NCI-H2107 (cell line): ENCODE measurements around the gene DVL2.

Experiments
- DNase-seq: peaks from one replicate; lab custom pipeline; 2025; lab: John Stamatoyannopoulos, UW

Gene DVL2

DNA sequence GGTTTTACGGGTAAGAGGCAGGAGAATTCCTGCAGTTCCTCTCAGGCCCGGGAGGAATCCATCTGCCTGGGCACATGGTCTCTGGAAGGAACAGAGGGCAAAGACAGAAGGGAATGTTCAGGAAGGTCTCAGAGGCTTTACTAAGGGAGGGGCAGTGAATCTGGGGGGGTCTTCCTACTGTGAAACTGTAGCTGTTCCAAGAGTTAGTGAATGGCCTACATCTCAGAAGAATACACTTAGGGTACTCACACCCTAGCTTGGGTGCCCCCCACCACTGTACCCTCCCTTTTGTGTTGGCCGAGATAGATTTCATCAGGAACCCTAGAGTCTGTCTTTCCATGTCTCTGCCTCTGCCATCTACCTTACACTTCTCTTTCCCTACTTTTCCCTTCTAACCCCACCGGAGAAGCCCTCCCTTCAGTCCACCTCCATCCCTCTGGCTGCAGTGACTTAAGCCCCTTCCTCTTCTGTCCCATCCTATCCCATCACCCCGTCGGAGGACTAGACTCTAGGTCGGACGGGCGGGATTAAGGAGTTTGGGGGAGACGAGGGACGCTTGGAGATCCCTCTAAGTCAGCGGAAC is 15.0 kb downstream of the DVL2 start:
- no peak for DNase-seq

DNA sequence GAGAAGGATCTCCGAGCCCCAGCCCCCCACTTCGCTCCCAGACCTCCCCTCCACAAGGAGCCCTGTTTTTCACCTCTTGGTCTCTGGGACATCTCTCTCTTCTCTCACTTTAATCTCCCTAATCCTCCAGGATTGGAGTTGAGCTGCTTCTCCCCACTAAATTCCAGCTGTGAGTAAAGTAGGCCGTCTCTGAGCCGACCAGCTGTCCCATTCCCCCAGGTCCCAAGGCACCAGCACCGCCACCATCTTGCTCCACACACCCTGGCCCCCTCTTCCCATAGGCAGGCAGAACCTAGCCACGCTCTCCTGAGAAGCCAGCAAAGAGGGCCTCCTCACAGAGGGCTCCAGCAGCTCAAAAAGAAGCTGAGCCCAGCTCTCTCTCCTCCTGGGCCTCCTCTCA is 15.6 kb downstream of the DVL2 start:
- DNase-seq: no peak

DNA sequence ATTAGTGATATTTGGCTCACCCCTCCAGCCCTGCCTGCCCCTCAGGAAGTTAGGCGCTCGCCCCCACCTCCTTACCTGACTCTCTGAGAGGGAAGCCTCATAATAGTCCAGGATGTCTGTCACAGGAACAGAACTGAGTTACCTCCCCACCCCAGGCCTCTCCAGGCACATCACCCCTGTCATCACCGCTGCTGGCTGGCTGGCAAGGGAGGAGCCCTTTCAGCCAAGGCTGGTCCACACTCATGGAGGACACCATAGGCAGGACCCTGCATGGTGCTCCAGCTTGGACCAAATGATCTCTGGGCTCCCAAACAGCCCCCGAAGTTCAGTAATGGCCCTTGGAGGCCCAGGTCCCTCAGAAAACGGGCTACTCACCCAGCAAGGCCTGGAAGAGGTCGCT is 16.2 kb downstream of the DVL2 start:
- no peak for DNase-seq

DNA sequence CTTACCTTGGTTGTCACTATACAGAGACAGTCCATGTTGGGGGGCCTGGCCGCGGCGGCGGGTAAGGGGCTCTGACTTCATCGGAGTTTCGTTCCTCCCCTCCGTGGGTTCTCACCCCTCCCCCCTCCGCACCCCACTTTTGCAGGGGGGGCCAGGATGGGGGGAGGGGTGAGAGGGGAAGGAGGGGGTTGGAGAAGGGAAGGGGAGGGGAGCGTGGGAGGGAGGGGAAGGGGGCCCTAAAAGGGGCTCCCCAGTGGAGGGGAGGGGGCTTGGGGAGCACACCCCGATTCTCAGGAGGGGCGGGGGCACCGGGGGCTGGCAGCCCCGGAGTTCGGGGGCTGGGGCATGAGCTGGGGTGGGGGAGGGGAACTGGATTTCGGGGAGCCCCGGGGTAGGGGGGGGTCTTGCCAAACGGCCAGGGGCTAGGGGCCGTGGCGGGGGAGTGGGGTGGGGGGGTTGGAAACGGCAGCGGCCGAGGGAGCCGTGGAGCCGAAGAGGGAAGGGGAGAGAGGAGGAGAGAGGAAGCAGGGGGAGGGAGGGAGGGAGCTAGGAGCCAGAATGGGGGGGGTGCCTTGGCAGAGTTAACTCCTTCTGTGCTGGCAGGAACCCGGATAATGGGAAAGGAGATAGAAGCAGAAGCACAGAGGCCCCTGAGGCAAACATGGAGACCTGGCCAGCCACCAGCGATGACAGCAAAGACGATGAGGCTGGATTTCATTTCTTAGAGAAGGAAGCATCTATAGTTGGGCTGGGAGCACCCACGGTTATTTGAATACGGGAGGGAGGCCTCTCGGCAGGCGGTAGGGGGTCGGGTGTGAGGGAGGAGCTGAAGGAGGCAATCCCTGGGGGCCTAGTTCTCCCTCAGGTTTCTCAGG is 17.0 kb downstream of the DVL2 start:
- DNase-seq: no peak

DNA sequence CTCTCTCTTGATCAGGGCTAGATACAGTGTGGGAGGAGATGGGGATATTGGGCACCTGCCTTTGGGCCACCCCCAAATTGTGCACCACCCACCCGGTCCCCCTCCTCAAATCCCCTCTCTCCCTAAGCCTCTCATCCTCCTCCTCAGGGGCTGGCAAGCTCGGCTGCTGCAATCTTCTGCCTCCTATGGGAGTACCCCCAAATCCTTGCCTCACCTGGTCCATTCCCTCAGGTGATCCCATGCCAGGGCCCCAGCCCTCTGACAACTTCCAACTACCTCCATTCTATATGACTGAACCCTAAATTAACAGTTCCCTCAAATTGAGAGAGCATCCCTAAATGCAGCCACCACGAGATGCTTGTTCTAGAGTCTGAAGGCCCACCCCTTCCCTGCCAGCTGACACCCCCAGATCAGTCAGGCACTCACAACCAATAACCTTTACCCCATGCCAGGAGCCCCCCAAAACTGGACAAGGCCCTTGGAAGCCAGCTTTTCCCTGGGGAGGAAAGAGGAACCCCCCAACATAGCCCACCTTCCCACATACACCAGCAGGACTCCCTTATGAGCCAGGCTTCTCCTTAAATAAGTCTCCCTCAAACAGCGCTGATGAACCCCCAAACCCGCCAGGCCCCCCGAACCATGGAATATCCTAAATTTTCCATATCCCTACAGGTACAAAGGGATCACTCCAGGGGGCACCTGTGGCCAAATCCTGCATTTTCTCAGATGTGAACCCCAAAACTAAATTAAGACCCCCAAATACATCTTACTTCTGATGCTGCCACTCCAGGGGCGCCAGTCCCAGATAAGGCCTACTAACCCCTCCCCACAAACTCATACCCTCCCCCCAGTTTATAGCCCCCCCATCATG is 17.8 kb downstream of the DVL2 start:
- DNase-seq: no peak

DNA sequence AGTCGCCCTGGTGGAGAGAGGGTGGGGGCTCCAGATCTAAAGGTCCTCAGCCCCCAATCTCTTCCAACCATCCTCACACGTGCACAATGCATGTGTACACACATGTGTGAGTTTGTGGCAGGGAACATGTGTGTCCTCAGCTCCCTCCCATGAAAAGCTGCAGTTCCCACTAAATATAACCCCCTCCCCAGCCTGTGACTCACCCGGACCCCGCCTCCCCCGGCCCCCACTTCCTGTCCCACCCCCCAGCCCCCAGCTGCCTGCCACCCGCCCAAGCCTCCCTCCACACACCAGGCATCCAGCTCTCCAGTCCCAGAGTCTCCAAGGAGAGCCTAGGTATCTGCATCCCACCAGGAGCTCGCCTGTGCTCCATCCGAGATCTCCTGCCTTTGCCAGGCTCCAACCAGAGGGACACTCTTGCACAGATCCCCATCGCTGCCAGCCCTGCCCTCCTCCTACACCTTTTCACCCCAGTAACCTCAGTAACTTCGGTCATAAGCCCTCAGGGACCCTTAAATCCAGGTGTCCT is 18.6 kb downstream of the DVL2 start:
- DNase-seq: no peak

DNA sequence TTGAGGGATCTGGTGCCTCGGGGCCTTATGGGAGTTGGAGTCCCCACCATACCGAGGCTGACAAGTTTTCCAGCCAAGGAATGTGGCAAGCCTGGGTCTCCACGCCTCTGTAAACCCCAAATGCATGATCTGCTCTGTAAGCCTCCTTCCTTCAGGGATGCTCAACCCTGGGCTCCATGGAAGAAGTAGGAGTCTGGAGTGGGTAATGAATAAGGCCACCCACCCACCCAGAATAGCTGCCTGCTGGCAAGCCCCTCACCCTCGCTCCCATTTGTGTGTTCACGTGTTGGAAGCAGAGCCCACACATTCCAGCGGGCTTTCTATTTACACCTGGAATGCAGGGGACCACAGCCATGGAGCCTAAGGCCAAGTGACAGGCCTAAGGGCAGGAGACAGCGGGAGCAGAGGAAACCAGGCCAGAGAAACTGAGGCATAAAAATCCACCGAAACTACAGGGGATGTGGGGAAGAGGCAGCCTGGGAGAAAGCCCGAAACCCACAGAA is 19.1 kb downstream of the DVL2 start:
- DNase-seq: no peak

DNA sequence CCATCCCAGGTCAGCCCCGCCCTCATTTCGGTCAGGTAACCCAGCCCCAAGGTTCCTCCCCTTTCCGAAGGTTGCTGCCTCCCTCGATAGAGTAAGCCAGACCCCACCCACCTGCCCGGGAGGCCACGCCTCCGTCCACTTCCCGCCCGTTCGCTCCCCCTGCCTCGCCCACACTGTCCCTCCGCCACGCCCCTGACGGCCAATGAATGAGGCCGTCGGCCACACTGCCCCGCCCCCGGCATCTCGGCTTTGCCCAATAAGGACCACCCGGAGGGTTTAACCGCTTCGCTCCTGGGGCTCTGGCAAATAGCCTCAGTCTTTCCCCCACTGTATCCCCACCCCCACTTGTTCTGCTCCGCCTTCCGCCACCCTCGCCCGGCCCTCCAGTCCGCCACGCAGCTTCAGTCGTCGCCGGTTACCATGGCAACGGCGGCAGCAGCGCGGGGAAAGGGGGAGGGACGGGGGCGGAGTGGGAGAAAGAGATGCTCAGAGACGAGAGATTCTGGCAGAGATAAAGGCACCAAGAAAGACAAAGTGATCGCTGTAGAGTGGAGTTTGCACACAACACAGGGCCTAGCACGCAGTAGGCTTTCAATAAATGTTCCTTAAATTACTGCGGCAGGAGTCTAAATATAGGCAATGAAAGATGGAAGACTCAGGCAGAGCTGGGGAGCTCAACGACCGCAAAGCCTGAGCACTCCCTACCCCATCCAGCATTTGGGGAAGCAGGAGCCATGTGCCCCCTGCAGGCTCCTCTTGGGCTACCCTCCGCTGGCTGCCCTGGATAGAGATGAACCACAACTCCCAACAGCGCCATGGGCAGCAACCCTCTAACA is 19.8 kb downstream of the DVL2 start:
- DNase-seq: peak; percentile 81

DNA sequence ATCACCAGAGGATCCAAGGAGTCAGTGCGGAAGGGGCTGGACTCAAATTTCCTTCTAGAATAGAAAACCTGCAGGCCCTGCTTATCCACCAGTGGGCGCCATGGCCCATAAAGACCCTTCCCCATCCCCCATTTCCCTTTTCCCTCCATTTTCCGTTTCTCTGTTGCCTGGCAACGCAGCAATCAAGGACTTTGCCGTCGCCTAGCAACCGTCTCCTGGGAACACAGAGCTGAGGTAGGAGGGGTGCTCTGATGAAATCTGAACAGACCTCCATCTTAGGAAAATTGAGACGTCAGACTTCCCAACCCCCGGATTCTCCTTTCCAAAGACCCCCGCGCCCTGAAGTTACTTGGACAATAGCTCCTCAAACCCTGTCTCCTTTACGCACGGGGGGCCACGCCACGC is 20.4 kb downstream of the DVL2 start:
- peak; percentile 25 for DNase-seq

DNA sequence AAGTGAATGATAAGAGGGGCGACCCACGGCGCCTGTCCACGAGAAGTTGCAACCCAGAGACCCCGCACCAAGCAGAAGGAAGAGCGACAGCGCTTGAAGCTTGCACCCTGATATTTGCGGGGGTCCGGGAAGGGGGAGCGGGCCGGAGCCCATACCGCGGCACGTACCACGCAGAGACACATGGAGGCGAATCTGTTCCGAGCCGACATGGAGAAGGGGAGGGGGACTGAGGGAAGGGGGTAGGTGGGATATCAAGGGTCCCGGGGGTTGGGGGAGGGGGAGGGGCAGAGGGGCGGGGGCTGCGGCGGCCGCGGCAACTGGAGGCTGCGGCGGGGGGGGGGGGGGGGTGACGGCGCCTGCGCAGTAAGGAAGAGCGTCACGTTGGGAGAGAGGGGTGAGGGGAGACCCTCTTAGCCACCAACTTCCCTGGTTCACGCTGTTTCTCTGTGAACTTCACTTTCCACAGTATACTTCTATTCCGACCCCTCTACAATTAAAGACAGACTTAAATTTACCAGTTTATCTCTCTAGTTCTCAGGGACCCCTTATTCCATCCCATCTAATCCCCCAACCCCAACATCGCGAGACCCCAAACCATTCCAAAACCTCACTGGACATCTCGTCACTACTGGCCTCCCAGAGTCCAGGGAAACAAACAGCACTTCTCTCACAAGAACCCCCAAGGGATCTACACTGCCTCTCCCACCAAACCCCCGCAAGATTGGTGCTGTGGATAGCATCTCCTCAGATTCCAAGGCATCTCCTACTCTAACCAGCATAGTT is 22.6 kb downstream of the DVL2 start:
- no peak for DNase-seq

DNA sequence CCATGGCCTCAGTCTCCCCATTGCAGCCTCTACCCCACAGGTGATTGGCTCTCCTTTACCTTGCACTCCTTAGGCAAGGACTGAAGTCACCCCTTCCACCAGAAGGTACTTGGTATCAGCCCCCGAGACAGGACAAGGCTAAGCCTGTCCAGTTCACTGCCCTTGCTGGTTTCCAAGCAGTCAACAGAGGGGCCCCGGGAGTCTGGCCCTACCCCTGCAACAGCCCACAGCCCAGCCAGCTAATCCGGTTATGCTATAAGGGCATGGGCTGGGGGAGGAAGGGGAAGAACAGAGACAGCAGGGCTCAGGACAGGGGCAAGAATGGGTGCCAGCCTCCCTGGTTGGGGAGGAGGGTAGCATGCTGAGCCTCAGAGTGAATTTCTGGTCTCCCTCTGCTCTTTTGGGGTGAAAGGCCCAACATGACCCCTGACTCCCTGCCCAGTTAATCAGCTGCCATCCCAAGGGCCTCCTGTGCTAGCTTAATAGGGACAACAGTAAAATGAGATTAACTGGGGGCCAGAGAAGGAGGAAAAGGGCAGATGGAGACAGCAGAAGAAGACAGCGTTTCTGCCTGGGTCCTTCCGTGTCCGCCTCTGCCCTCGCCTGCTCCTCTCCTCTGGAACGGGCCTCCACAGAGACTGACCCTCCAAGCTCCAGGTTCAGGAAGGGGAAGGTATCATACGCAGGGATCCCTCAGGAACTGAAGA is 25.4 kb downstream of the DVL2 start:
- DNase-seq: no peak

DNA sequence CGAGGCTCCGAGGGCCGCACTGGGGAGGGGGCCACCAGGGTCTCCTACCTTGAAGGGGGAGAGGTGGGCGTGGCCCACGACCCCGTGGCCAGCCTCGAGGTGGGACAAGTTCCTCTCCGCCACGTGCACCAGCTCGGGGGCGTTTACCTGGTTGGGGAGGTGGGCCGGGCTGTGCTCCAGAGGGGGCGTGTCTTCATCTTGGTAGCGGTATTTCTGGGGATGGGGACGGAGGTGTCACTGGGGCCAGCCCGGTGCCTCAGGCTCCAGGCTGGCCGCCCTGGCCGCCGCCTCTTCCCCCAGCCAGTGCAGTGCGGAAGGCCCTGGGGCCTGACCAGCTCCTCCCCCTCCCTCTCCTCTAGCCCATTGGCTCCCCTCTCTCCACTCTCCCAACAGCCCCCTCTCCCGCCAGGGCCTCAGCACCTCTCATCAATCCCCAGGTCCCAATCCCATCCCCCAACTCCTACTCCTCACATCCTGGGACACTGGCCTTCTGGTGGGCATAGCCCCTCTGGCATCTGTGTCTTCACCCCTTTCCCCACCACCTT is 26.2 kb downstream of the DVL2 start:
- DNase-seq: no peak

DNA sequence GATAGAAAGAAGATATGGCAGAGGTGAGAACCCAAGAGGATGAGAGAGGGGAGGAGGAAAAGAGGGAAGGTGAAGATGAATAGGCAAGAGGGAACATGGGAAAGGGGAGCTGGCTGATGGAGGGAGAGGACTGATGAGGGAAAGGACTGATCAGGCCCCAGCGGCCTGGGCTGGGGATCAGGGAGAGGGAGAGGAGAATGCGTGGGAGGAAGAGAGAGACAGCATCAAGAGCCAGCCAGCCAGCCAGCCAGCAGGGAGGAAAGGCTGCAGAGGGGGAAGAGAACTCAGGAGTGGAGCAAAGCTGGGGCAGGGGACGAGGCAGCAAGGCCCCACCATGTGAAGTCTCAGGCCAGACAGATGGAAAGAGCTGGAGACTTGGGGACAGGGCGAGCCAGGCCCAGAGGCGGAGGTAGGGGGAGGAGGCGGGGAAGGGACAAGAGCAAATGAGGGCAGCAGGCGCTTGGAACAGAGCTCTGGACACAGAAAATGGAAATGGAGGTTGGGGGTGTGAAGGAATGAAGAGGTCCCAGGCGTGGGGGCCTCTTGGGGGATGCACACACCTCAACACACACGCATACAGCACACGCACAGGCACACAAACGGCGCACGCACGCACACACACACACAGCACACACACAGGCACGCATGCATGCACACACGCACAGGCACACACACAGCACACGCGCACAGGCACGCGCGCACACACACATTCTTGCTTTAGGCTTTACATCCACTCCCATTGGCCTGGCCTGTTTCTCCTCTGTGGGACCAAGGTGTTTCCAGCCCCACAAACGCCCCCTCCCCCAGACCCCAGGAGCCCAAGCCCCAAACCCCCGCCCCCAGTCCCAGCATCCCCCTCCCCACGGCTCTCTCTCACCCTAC is 27.0 kb downstream of the DVL2 start:
- no peak for DNase-seq

DNA sequence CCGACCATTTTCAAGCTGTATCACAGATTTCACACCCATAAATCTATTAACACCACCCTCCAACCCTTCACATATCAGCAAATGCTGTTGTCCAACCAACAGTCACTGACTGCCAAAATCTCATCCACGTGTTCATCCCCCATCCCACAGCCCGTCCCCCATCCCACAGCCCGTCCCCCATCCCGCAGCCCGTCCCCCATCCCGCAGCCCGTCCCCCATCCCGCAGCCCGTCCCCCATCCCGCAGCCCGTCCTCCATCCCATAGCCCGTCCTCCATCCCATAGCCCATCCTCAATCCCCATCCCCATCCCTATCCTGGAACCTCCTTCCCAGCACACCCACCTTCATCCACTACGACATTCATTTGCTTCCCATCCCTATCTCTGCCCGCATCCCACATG is 28.8 kb downstream of the DVL2 start:
- DNase-seq: no peak

DNA sequence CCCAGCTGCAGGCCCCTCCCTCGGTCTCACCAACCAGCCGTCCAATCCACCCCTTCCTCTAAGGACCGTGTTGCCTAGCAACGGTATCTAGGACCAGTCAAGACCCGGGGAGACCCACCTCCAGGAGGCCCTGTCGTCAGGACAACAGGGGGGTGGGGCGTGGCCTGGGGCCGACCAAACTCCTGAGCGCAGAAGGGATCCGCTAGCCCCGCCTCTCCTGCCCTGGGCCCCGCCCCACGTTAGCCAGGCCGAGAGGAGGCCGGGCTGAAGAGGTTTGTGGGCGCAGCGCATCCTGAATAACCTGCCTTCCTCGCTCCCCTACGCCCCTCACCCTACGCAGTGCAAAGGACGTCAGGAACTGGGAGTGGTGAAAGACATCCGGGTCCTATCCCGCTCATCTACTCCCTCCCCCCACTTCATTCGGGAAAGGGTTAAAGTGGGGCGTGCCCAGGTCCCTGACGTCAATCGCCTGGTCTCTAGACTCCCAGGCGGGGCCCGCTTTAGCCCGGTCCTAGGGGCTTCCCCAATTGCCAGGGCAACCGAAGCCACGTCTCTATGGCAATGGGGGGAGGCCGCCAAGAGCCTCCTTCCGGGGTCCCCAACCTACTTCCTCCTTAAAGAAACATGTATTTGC is 29.4 kb downstream of the DVL2 start:
- peak; percentile 31 for DNase-seq

DNA sequence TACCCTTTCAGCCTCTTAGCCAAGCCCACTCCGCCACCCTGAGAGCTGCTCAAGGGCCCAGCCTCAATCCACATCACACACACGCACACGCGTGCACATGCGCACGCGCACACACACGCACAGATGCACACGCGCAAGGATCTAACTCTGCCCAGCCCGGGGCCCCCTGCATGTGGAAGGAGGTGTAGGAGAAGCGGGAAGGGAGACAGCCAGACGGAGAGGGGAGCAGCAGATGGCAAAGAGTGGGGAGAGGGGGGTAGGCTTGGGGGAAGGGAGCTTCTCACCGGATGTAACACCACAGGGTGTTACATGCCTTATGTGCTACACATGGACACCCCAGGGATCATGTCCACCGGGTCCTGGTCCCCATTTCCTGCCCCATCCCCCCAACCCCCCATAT is 30.0 kb downstream of the DVL2 start:
- DNase-seq: no peak

DNA sequence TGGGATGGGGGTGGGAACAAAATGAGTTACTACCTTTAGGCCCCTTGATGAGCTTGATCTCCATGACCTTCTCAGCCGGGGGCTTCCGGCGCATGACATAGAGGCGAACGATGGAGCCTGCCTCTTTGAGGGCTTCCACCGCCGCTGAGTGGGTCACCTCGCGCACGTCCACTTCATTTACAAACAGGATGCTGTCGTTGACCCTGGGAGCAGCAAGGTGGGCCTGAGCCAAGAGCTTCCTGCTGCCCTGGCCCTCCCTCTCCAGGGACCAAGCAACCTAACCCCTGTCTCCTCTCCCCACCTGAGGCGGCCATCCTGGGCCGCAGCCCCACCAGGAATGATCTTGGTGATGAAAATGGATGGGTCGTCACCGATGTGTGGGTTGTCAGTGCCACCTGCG is 30.9 kb downstream of the DVL2 start:
- DNase-seq: no peak
